H9 (cell line): ENCODE measurements around the gene IRF2BPL. TPM values are rescaled to one million over a fixed set of nuclear protein-coding genes. Genes with fewer than 3 reads are reported as not detected.

Experiments
- DNase-seq: peaks from one replicate; pipeline ENCODE4 v3.0.0-alpha.2; 2017
- H2AFZ ChIP-seq: one replicate; pipeline ENCODE4 v1.6.1; 2013; ENCODE audit warnings: mild to moderate bottlenecking, low read length, control low read depth, moderate library complexity
- H2AK5ac ChIP-seq: 2 replicates; pipeline ENCODE4 v1.6.1; 2013; ENCODE audit warnings: low read length, control low read depth, mixed read lengths; ENCODE audit not compliant: insufficient read length
- H2BK120ac ChIP-seq: one replicate; pipeline ENCODE4 v1.6.1; 2013; ENCODE audit warnings: low read depth, mild to moderate bottlenecking, low read length, control low read depth, inconsistent platforms; ENCODE audit not compliant: poor library complexity, severe bottlenecking
- H2BK12ac ChIP-seq: 2 replicates; pipeline ENCODE4 v1.6.1; 2013; ENCODE audit warnings: low read length, control low read depth, mixed read lengths, low read depth; ENCODE audit not compliant: insufficient read length
- H2BK15ac ChIP-seq: 2 replicates; pipeline ENCODE4 v1.6.1; 2013; ENCODE audit warnings: low read depth, low read length, control low read depth
- H2BK20ac ChIP-seq: one replicate; pipeline ENCODE4 v1.6.1; 2013; ENCODE audit warnings: low read depth, mild to moderate bottlenecking, low read length, control low read depth, inconsistent platforms; ENCODE audit not compliant: poor library complexity, severe bottlenecking
- H2BK5ac ChIP-seq: 2 replicates; pipeline ENCODE4 v1.6.1; 2013; ENCODE audit warnings: low read length, control low read depth, mixed read lengths; ENCODE audit not compliant: insufficient read length
- H3K14ac ChIP-seq: 2 replicates; pipeline ENCODE4 v1.6.1; 2013; ENCODE audit warnings: low read length, control low read depth; ENCODE audit not compliant: insufficient read depth
- H3K18ac ChIP-seq: 2 replicates; pipeline ENCODE4 v1.6.1; 2013; ENCODE audit warnings: low read depth, mild to moderate bottlenecking, mixed read lengths, low read length, control low read depth; ENCODE audit not compliant: insufficient read length
- H3K23ac ChIP-seq: 2 replicates; pipeline ENCODE4 v1.6.1; 2013; ENCODE audit warnings: low read length, control low read depth, mixed read lengths, low read depth; ENCODE audit not compliant: insufficient read length
- H3K23me2 ChIP-seq: 2 replicates; pipeline ENCODE4 v1.6.1; 2013; ENCODE audit warnings: low read depth, mild to moderate bottlenecking, mixed read lengths, low read length, control low read depth; ENCODE audit not compliant: insufficient read length, poor library complexity, severe bottlenecking
- H3K27ac ChIP-seq: 2 replicates; pipeline ENCODE4 v1.5.1; 2013; ENCODE audit warnings: low read length, control low read depth, mixed read lengths, low read depth; ENCODE audit not compliant: insufficient read length
- H3K27me3 ChIP-seq: 2 replicates; pipeline ENCODE4 v1.6.1; 2013; ENCODE audit warnings: low read length, control low read depth, inconsistent platforms; ENCODE audit not compliant: insufficient read depth
- H3K4ac ChIP-seq: 2 replicates; pipeline ENCODE4 v1.6.1; 2013; ENCODE audit warnings: low read depth, mild to moderate bottlenecking, control low read depth, inconsistent platforms, low read length, moderate library complexity
- H3K4me1 ChIP-seq: 2 replicates; pipeline ENCODE4 v1.6.1; 2013; ENCODE audit warnings: low read length, control low read depth, inconsistent platforms; ENCODE audit not compliant: insufficient read depth
- H3K4me2 ChIP-seq: 2 replicates; pipeline ENCODE4 v1.6.1; 2013; ENCODE audit warnings: low read length, control low read depth, mixed read lengths; ENCODE audit not compliant: insufficient read length, insufficient read depth
- H3K56ac ChIP-seq: 2 replicates; pipeline ENCODE4 v1.6.1; 2013; ENCODE audit warnings: low read depth, mild to moderate bottlenecking, mixed read lengths, low read length, control low read depth; ENCODE audit not compliant: insufficient read length
- H3K79me1 ChIP-seq: 2 replicates; pipeline ENCODE4 v1.6.1; 2013; ENCODE audit warnings: low read depth, mild to moderate bottlenecking, moderate library complexity, low read length, control low read depth, inconsistent platforms; ENCODE audit not compliant: insufficient read depth, poor library complexity, severe bottlenecking
- H3K79me2 ChIP-seq: 2 replicates; pipeline ENCODE4 v1.6.1; 2013; ENCODE audit warnings: low read length, control low read depth, inconsistent platforms; ENCODE audit not compliant: insufficient read depth
- H3K9ac ChIP-seq: 2 replicates; pipeline ENCODE4 v1.6.1; 2013; ENCODE audit warnings: low read length, control low read depth, mixed read lengths; ENCODE audit not compliant: insufficient read length; ENCODE audit errors: extremely low read depth
- H3K9me3 ChIP-seq: one replicate; pipeline ENCODE4 v1.6.1; 2013; ENCODE audit warnings: low read depth, low read length, inconsistent platforms; ENCODE audit not compliant: control insufficient read depth
- H3T11ph ChIP-seq: one replicate; pipeline ENCODE4 v1.6.1; 2013; ENCODE audit warnings: mild to moderate bottlenecking, low read length, control low read depth, inconsistent platforms
- H4K20me1 ChIP-seq: one replicate; pipeline ENCODE4 v1.6.1; 2013; ENCODE audit not compliant: control insufficient read depth, insufficient read length, insufficient read depth
- H4K5ac ChIP-seq: 2 replicates; pipeline ENCODE4 v1.6.1; 2013; ENCODE audit warnings: low read depth, mild to moderate bottlenecking, mixed read lengths, low read length, control low read depth; ENCODE audit not compliant: insufficient read length
- H4K8ac ChIP-seq: replicated peaks from 2 replicates; pipeline ENCODE4 v1.6.1; 2013; ENCODE audit warnings: low read length, control low read depth, mixed read lengths, low read depth; ENCODE audit not compliant: insufficient read length
- H4K91ac ChIP-seq: 2 replicates; pipeline ENCODE4 v1.6.1; 2013; ENCODE audit warnings: low read depth, mild to moderate bottlenecking, moderate library complexity, mixed read lengths, low read length, control low read depth; ENCODE audit not compliant: insufficient read length
- H3K27ac Mint-ChIP-seq, 3 experiments: 2 replicates in 2 of 3; 3 replicates in 1 of 3; pipeline ENCODE4 v1.8.0; 2020 to 2021; ENCODE audit warnings: mixed read lengths in 3 of 3, mild to moderate bottlenecking in 1 of 3, moderate library complexity in 1 of 3
- H3K27me3 Mint-ChIP-seq: 2 replicates; pipeline ENCODE4 v1.8.0; 2021; ENCODE audit warnings: low read depth, mild to moderate bottlenecking, moderate library complexity, mixed read lengths
- H3K36me3 Mint-ChIP-seq, 3 experiments: 2 replicates in 2 of 3; 3 replicates in 1 of 3; pipeline ENCODE4 v1.8.0; 2020 to 2021; ENCODE audit warnings: low read depth in 3 of 3, mixed read lengths in 3 of 3; ENCODE audit not compliant: insufficient read depth in 1 of 3
- H3K4me1 Mint-ChIP-seq, 2 experiments: 2 replicates each; pipeline ENCODE4 v1.8.0; 2020; ENCODE audit warnings: mixed read lengths in 2 of 2
- H3K4me3 Mint-ChIP-seq, 2 experiments: 2 replicates in 1 of 2; 3 replicates in 1 of 2; pipeline ENCODE4 v1.8.0; 2020 to 2021; ENCODE audit warnings: mild to moderate bottlenecking in 2 of 2, mixed read lengths in 2 of 2, moderate library complexity in 1 of 2
- H3K9me3 Mint-ChIP-seq, 2 experiments: 2 replicates in 1 of 2; 3 replicates in 1 of 2; pipeline ENCODE4 v1.8.0; 2020; ENCODE audit warnings: mild to moderate bottlenecking in 2 of 2, mixed read lengths in 2 of 2, moderate library complexity in 1 of 2
- CTCF ChIP-seq: fragments of 200-600 bp; sonication (generic); conservative IDR thresholded peaks from 3 replicates; pipeline ENCODE4 v1.8.0; 2021; ENCODE audit warnings: antibody characterized with exemption, mild to moderate bottlenecking
- WGBS: extraction: QIAGEN DNeasy Blood & Tissue Kit; methylation state at CpG from one replicate; pipeline ENCODE4 v1.1.7; 2013; ENCODE audit warnings: missing lambda C conversion rate, low lambda C conversion rate, mixed read lengths; ENCODE audit not compliant: insufficient read length; ENCODE audit errors: extremely low coverage; 5-methylcytosine and 5-hydroxymethylcytosine counted together
- total RNA-seq: library from RNA; stranded (reverse); gene quantifications from 2 replicates; pipeline ENCODE4 v1.2.1, GENCODE V29; 2021

IRF2BPL gene
- total RNA-seq, 1 experiment from 2014 or later = 59.0 TPM

- no peak for DNase-seq
- Histone ChIP-seq H3K9ac (no peak overlapping the region), H3K27me3 (no peaks in the 10 kb centered on the region), H3T11ph (no peak overlapping the region), H2BK20ac (no peak overlapping the region), H4K5ac (no peak overlapping the region), H3K23ac (no peak overlapping the region), H2AK5ac (no peak overlapping the region), H3K4me1 (peaks cover 6% of the 10 kb centered on the region; the same call in 1 of the 2 replicates), H3K23me2 (no peaks in the 10 kb centered on the region), H2BK12ac (no peak overlapping the region), H4K8ac (no peak overlapping the region), H3K79me1 (no peaks in the 10 kb centered on the region), H3K9me3 (no peaks in the 10 kb centered on the region), H3K56ac (no peak overlapping the region), H4K91ac (no peak overlapping the region), H3K4ac (no peak overlapping the region), H2AFZ (no peak overlapping the region), H3K4me2 (no peak overlapping the region), H2BK15ac (no peak overlapping the region), H2BK120ac (no peak overlapping the region), H3K14ac (no peak overlapping the region), H3K18ac (no peak overlapping the region), H3K27ac (no peak overlapping the region), H2BK5ac (no peak overlapping the region), H4K20me1 (no peaks in the 10 kb centered on the region), H3K79me2 (no peaks in the 10 kb centered on the region)
- H3K9me3 Mint-ChIP-seq = peaks cover 3% of the 10 kb centered on the region in 2 experiments; a peak in 2 of 5 replicates
- no peak overlapping the region; a peak in 1 of 7 replicates for H3K27ac Mint-ChIP-seq
- H3K4me1 Mint-ChIP-seq = peaks cover 67 to 71% of the 10 kb centered on the region in 2 experiments
- no CpG with 5 or more reads among the region's 3 CpGs for WGBS
- no peak for TF ChIP-seq CTCF
- peaks cover 0 to 6% (median 0%) of the 10 kb centered on the region in 3 experiments; a peak in 3 of 7 replicates for H3K36me3 Mint-ChIP-seq
- H3K4me3 Mint-ChIP-seq = no peak overlapping the region
- H3K27me3 Mint-ChIP-seq = peaks cover 5% of the 10 kb centered on the region
These were observed 22.9 kb downstream of the IRF2BPL start for GRCh38 chr14:77005559-77005958.
